Keratinocyte (primary cell): Measurements from ENCODE around the gene KLHL10. TPM values are rescaled to one million over a fixed set of nuclear protein-coding genes. Genes with fewer than 3 reads are reported as not detected.
"Not testable (repeated sequence)": the region's sequence is repeated elsewhere in the genome, so short reads cannot be mapped to it uniquely, and the experiment has no call there.

Experiments
- DNase-seq: peaks from one replicate; pipeline ENCODE4 v3.0.0-alpha.2; 2011; ENCODE audit warnings: low read depth, missing footprints, low spot score
- FAIRE-seq: peaks from 2 replicates; lab custom pipeline; 2011; peaks lifted over from hg19 to GRCh38; lab: Jason Lieb, UNC
- H2AFZ ChIP-seq: 2 replicates; pipeline ENCODE4 v1.6.0; 2012; ENCODE audit warnings: low read length, control low read depth, inconsistent platforms; ENCODE audit not compliant: control insufficient read depth
- H3K27ac ChIP-seq: 2 replicates; pipeline ENCODE4 v1.5.1; 2011; ENCODE audit warnings: low read length; ENCODE audit not compliant: control insufficient read depth, insufficient read depth
- H3K27me3 ChIP-seq: 3 replicates; pipeline ENCODE4 v1.6.0; 2011; ENCODE audit warnings: low read length; ENCODE audit not compliant: control insufficient read depth, insufficient read depth; ENCODE audit errors: extremely low read depth
- H3K36me3 ChIP-seq, 2 experiments: 2 replicates in 1 of 2; 3 replicates in 1 of 2; pipeline ENCODE4 v1.5.1; 2011; ENCODE audit warnings: low read length in 2 of 2, mild to moderate bottlenecking in 1 of 2; ENCODE audit not compliant: control insufficient read depth in 2 of 2, insufficient read depth in 2 of 2; ENCODE audit errors: extremely low read depth in 1 of 2
- H3K4me1 ChIP-seq: 3 replicates; pipeline ENCODE4 v1.5.1; 2011; ENCODE audit warnings: low read length; ENCODE audit not compliant: control insufficient read depth, insufficient read depth; ENCODE audit errors: extremely low read depth
- H3K4me2 ChIP-seq: 3 replicates; pipeline ENCODE4 v1.6.0; 2011; ENCODE audit warnings: low read depth, low read length; ENCODE audit not compliant: control insufficient read depth, insufficient read depth; ENCODE audit errors: extremely low read depth
- H3K4me3 ChIP-seq, 3 experiments: fragments of 200-600 bp in 1 of 3; sonication (generic) in 1 of 3; 2 replicates in 2 of 3; 3 replicates in 1 of 3; pipeline ENCODE4 v1.5.1; 2011 to 2016; ENCODE audit warnings: low read length in 3 of 3, mild to moderate bottlenecking in 3 of 3, control low read depth in 2 of 3, inconsistent platforms in 1 of 3, low read depth in 1 of 3, mixed read lengths in 1 of 3, mixed run types in 1 of 3, moderate library complexity in 1 of 3; ENCODE audit not compliant: control insufficient read depth in 2 of 3, insufficient read depth in 2 of 3; ENCODE audit errors: extremely low read depth in 1 of 3
- H3K79me2 ChIP-seq: 2 replicates; pipeline ENCODE4 v1.6.0; 2012; ENCODE audit warnings: low read length; ENCODE audit not compliant: control insufficient read depth, insufficient read depth
- H3K9ac ChIP-seq: 3 replicates; pipeline ENCODE4 v1.6.0; 2011; ENCODE audit warnings: low read length; ENCODE audit not compliant: control insufficient read depth, insufficient read depth; ENCODE audit errors: extremely low read depth
- H3K9me1 ChIP-seq: 3 replicates; pipeline ENCODE4 v1.6.0; 2011; ENCODE audit warnings: low read length; ENCODE audit not compliant: control insufficient read depth, insufficient read depth; ENCODE audit errors: extremely low read depth
- H3K9me3 ChIP-seq: 2 replicates; pipeline ENCODE4 v1.5.1; 2012; ENCODE audit warnings: low read depth, low read length; ENCODE audit not compliant: control insufficient read depth
- H4K20me1 ChIP-seq: 3 replicates; pipeline ENCODE4 v1.6.0; 2011; ENCODE audit warnings: low read length; ENCODE audit not compliant: control insufficient read depth, insufficient read depth; ENCODE audit errors: extremely low read depth
- EZH2 ChIP-seq: IDR thresholded peaks from one replicate; pipeline ENCODE4 v1.6.1; 2012; ENCODE audit warnings: inconsistent platforms, mild to moderate bottlenecking, low read length, moderate library complexity
- dilution Hi-C: fragments of 300-500 bp; cut with MboI; formaldehyde crosslinking; loops from one replicate; pipeline ENCODE4 v1.7.0; 2020; ENCODE audit warnings: low sequenced_read_pairs; ENCODE audit not compliant: extremely low pct_ligation_motif_present
- polyA plus RNA-seq, 5 experiments: library from polyadenylated mRNA; depleted of rRNA in 3 of 5; stranded (reverse) in 3 of 5; stranded (forward) in 1 of 5; unstranded in 1 of 5; fragments of >200 nt; gene quantifications; 1 replicate in 1 of 5; 2 replicates in 3 of 5; 3 replicates in 1 of 5; pipeline versions ENCODE4 v1.2.1 to v1.2.3, GENCODE V29; 2011 to 2012; ENCODE audit warnings: missing spikeins in 2 of 5, low read depth in 1 of 5, low replicate concordance in 1 of 5
- TF ChIP-seq, protein P1 (sequence below), 3 experiments: IDR thresholded peaks in 1 of 3; conservative IDR thresholded peaks in 1 of 3; optimal IDR thresholded peaks in 1 of 3; 2 replicates in 2 of 3; 3 replicates in 1 of 3; pipeline versions ENCODE3 to v1.5.1; 2011; ENCODE audit warnings: low read length in 3 of 3, mild to moderate bottlenecking in 3 of 3, moderate library complexity in 2 of 3, control low read depth in 1 of 3, inconsistent platforms in 1 of 3; ENCODE audit not compliant: insufficient read depth in 2 of 3; ENCODE audit errors: extremely low read depth in 1 of 3

KLHL10 gene
- polyA plus RNA-seq, 1 donor (not counting 4 experiments of a cell fraction or from before 2014, with no cell fraction given) = 0.21 TPM

GRCh38 chr17:41825175-41825845 is 12.3 kb upstream of the KLHL10 start:
- peaks cover 4 to 12% of the 10 kb centered on the region in 2 experiments for H3K36me3 ChIP-seq
- no peak for FAIRE-seq
- no peaks in the 10 kb centered on the region for H3K4me1 ChIP-seq
- H3K27ac ChIP-seq = no peak overlapping the region
- no peak overlapping the region for H2AFZ ChIP-seq
- no peak overlapping the region for H3K9ac ChIP-seq
- TF ChIP-seq, protein P1, sequence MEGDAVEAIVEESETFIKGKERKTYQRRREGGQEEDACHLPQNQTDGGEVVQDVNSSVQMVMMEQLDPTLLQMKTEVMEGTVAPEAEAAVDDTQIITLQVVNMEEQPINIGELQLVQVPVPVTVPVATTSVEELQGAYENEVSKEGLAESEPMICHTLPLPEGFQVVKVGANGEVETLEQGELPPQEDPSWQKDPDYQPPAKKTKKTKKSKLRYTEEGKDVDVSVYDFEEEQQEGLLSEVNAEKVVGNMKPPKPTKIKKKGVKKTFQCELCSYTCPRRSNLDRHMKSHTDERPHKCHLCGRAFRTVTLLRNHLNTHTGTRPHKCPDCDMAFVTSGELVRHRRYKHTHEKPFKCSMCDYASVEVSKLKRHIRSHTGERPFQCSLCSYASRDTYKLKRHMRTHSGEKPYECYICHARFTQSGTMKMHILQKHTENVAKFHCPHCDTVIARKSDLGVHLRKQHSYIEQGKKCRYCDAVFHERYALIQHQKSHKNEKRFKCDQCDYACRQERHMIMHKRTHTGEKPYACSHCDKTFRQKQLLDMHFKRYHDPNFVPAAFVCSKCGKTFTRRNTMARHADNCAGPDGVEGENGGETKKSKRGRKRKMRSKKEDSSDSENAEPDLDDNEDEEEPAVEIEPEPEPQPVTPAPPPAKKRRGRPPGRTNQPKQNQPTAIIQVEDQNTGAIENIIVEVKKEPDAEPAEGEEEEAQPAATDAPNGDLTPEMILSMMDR (optimal IDR thresholded peaks at IDR 0.05 in 1 of 3, IDR thresholded peaks at IDR 0.05 in 1 of 3, conservative IDR thresholded peaks at IDR 0.05 in 1 of 3; ENCODE audit: extremely low read depth in 1 of 3, insufficient read depth in 2 of 3, low read length in 3 of 3) = no peak
- TF ChIP-seq EZH2 = no peak
- H4K20me1 ChIP-seq = no peaks in the 10 kb centered on the region
- peaks cover 2% of the 10 kb centered on the region for H3K9me1 ChIP-seq
- no peak overlapping the region for H3K4me3 ChIP-seq
- no peaks in the 10 kb centered on the region for H3K9me3 ChIP-seq
- no peak overlapping the region for H3K4me2 ChIP-seq
- no peaks in the 10 kb centered on the region for H3K79me2 ChIP-seq
- H3K27me3 ChIP-seq = no peaks in the 10 kb centered on the region
- DNase-seq = no peak
- dilution Hi-C loops = no loop called here

DNA sequence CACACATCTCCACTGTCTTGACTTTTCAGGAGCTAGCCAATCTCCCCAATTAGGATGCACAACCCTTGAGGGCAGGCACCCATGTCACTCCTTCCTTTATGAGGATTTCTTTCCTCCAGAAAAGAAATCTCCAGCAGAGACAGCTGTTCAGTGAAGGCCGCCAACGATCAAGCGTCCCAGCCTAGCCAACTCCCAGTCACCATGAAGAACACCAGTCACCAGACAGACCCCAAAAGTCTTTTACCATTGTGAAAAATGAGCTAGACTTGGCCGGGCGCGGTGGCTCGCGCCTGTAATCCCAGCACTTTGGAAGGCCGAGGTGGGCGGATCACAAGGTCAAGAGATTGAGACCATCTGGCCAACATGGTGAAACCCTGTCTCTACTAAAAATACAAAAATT is 7.7 kb upstream of the KLHL10 start:
- H3K4me3 ChIP-seq, H3K27ac ChIP-seq, dilution Hi-C loops, H3K9ac ChIP-seq, H3K27me3 ChIP-seq, H3K9me1 ChIP-seq, H2AFZ ChIP-seq, H3K9me3 ChIP-seq, DNase-seq, H3K79me2 ChIP-seq, H3K4me2 ChIP-seq, H3K4me1 ChIP-seq, FAIRE-seq, H4K20me1 ChIP-seq: not testable (repeated sequence)
- H3K36me3 ChIP-seq = peaks cover 14 to 19% of the 10 kb centered on the region in 2 experiments
